B cell (primary cell): ENCODE data around the gene KCNE3. TPM values are rescaled to one million over a fixed set of nuclear protein-coding genes. Genes with fewer than 3 reads are reported as not detected.
"Not testable (repeated sequence)": the region's sequence is repeated elsewhere in the genome, so short reads cannot be mapped to it uniquely, and the experiment has no call there.

ENCODE experiments used
- ATAC-seq: fragments of 200-7000 bp; cut with Tn5 transposase; one replicate; pipeline ENCODE4 v1.10.0; 2021; ENCODE audit warnings: low read depth, mild to moderate bottlenecking, moderate number of reproducible peaks, moderate library complexity
- CTCF ChIA-PET: fragments of 350-600 bp; sonication (Branson Sonifier 250); formaldehyde crosslinking; loops from one replicate; lab custom pipeline; 2021; ENCODE audit warnings: antibody characterized with exemption, inconsistent platforms; lab: Charles Lee
- POLR2A ChIA-PET: fragments of 350-600 bp; sonication (Branson Sonifier 250); formaldehyde crosslinking; loops from one replicate; lab custom pipeline; 2021; ENCODE audit warnings: antibody characterized with exemption; lab: Charles Lee
- DNase-seq: peaks from one replicate; pipeline ENCODE4 v3.0.0; 2013
- H2AFZ ChIP-seq: 2 replicates; pipeline ENCODE4 v1.6.1; 2012; ENCODE audit warnings: mild to moderate bottlenecking, low read depth, low read length; ENCODE audit not compliant: insufficient read depth, poor library complexity, severe bottlenecking
- H3K27ac ChIP-seq, 2 donors: 1 replicate in 1 of 2; 2 replicates in 1 of 2; pipeline ENCODE4 v1.5.1; 2012 to 2013; ENCODE audit warnings: low read length in 2 of 2, mild to moderate bottlenecking in 2 of 2, moderate library complexity in 1 of 2
- H3K27me3 ChIP-seq, 4 experiments: fragments of 200-600 bp in 1 of 4; sonication (generic) in 1 of 4; replicated peaks in 1 of 4; 1 replicate in 2 of 4; 2 replicates in 2 of 4; pipeline versions ENCODE4 v1.6.1 to v1.7.0; 2013 to 2016; ENCODE audit warnings: low read length in 3 of 4, mild to moderate bottlenecking in 2 of 4, mixed read lengths in 1 of 4, moderate library complexity in 1 of 4; ENCODE audit not compliant: insufficient read depth in 4 of 4, control insufficient read depth in 3 of 4; ENCODE audit errors: control extremely low read depth in 1 of 4
- H3K36me3 ChIP-seq, 2 experiments: replicated peaks in 1 of 2; 1 replicate in 1 of 2; 2 replicates in 1 of 2; pipeline versions ENCODE4 v1.6.1 to v1.7.1; 2013; ENCODE audit warnings: low read length in 1 of 2; ENCODE audit not compliant: insufficient read depth in 2 of 2, control insufficient read depth in 1 of 2; ENCODE audit errors: control extremely low read depth in 1 of 2, extremely low read depth in 1 of 2
- H3K4me1 ChIP-seq, 2 donors: fragments of 200-600 bp in 1 of 2; sonication (generic) in 1 of 2; 1 replicate in 1 of 2; 2 replicates in 1 of 2; pipeline versions ENCODE4 v1.5.1 to v1.6.1; 2013 to 2017; ENCODE audit warnings: low read length in 2 of 2; ENCODE audit not compliant: control insufficient read depth in 2 of 2, insufficient read depth in 2 of 2
- H3K4me2 ChIP-seq: replicated peaks from 2 replicates; pipeline ENCODE3; 2012; ENCODE audit warnings: mild to moderate bottlenecking, low read depth, low read length; ENCODE audit not compliant: poor library complexity, severe bottlenecking
- H3K4me3 ChIP-seq, 5 experiments: fragments of 200-600 bp in 1 of 5; sonication (generic) in 1 of 5; 1 replicate in 3 of 5; 2 replicates in 2 of 5; pipeline versions ENCODE4 v1.5.1 to v1.7.0; 2011 to 2016; ENCODE audit warnings: low read length in 4 of 5, mild to moderate bottlenecking in 4 of 5, low read depth in 2 of 5, control low read depth in 1 of 5, moderate library complexity in 1 of 5; ENCODE audit not compliant: insufficient read depth in 1 of 5; ENCODE audit errors: control extremely low read depth in 1 of 5, extremely low read depth in 1 of 5
- H3K79me2 ChIP-seq: fragments of 200-600 bp; sonication (generic); one replicate; pipeline ENCODE4 v1.6.0; 2016; ENCODE audit warnings: low read length; ENCODE audit not compliant: control insufficient read depth, insufficient read depth
- H3K9ac ChIP-seq: fragments of 200-600 bp; sonication (generic); 2 replicates; pipeline ENCODE4 v1.6.1; 2017; ENCODE audit warnings: mild to moderate bottlenecking, low read length, moderate library complexity
- H3K9me3 ChIP-seq, 3 donors: one replicate each; pipeline versions ENCODE4 v1.6.1 to v1.7.1; 2013; ENCODE audit warnings: low read length in 2 of 3; ENCODE audit not compliant: control insufficient read depth in 2 of 3, insufficient read depth in 1 of 3; ENCODE audit errors: control extremely low read depth in 1 of 3
- H4K20me1 ChIP-seq: 2 replicates; pipeline ENCODE4 v1.6.0; 2012; ENCODE audit warnings: mild to moderate bottlenecking, low read length; ENCODE audit not compliant: insufficient read depth, control insufficient read depth, poor library complexity, severe bottlenecking
- H3K27ac Mint-ChIP-seq: one replicate; pipeline ENCODE4 v1.8.0; 2021; ENCODE audit warnings: mixed read lengths
- H3K27me3 Mint-ChIP-seq: one replicate; pipeline ENCODE4 v1.8.0; 2021; ENCODE audit warnings: mixed read lengths
- H3K4me1 Mint-ChIP-seq: one replicate; pipeline ENCODE4 v1.8.0; 2021; ENCODE audit warnings: mixed read lengths
- H3K4me3 Mint-ChIP-seq: one replicate; pipeline ENCODE4 v1.8.0; 2021; ENCODE audit warnings: mixed read lengths
- H3K9me3 Mint-ChIP-seq: one replicate; pipeline ENCODE4 v1.8.0; 2022; ENCODE audit warnings: mixed read lengths; ENCODE audit not compliant: insufficient read depth
- CTCF ChIP-seq: fragments of 200-600 bp; IDR thresholded peaks from one replicate; pipeline ENCODE4 v1.8.0; 2022; ENCODE audit warnings: antibody characterized with exemption, mild to moderate bottlenecking
- EZH2 ChIP-seq: IDR thresholded peaks from 2 replicates; pipeline ENCODE4 v1.6.1; 2012; ENCODE audit warnings: borderline replicate concordance, low read depth, mild to moderate bottlenecking, moderate library complexity, low read length; ENCODE audit not compliant: insufficient read depth, poor library complexity, severe bottlenecking
- WGBS: methylation state at CpG from one replicate; pipeline ENCODE4 v1.1.5; 2013; ENCODE audit warnings: missing lambda C conversion rate; ENCODE audit not compliant: insufficient coverage; 5-methylcytosine and 5-hydroxymethylcytosine counted together
- intact Hi-C: fragments of 100-400 bp; cut with micrococcal nuclease; formaldehyde crosslinking; loops from one replicate; pipeline ENCODE4 v1.10.0; 2022
- polyA plus RNA-seq: library from polyadenylated mRNA; depleted of rRNA; stranded (reverse); fragments of >200 nt; gene quantifications from 2 replicates; pipeline ENCODE4 v1.2.3, GENCODE V29; 2012
- total RNA-seq, 2 donors: library from RNA; stranded (reverse); fragments of 120-200 nt in 1 of 2; gene quantifications; 1 replicate in 1 of 2; 2 replicates in 1 of 2; pipeline versions ENCODE4 v1.2.3 to v1.2.4, GENCODE V29; 2013 to 2022

Gene KCNE3
- total and polyA plus RNA-seq, 2 donors (not counting 1 experiment from before 2014, with no cell fraction given) = 0.85 TPM; not detected in 1

- no peak for DNase-seq
- no peak overlapping the region for H3K4me3 Mint-ChIP-seq
- intact Hi-C loops = no loop called here
Observed at GRCh38 chr11:74417379-74417804, 50.0 kb downstream of the KCNE3 start.

GRCh38 chr11:74416974-74417373, 50.4 kb downstream of the KCNE3 start:
- intact Hi-C loops, DNase-seq, POLR2A ChIA-PET, H3K36me3 ChIP-seq, H4K20me1 ChIP-seq, H3K4me2 ChIP-seq, H2AFZ ChIP-seq, H3K4me3 ChIP-seq, H3K27me3 ChIP-seq, H3K9me3 Mint-ChIP-seq, H3K27ac Mint-ChIP-seq, H3K4me1 Mint-ChIP-seq, H3K27ac ChIP-seq, ATAC-seq, H3K4me1 ChIP-seq, H3K9me3 ChIP-seq, H3K4me3 Mint-ChIP-seq, H3K9ac ChIP-seq, H3K79me2 ChIP-seq: not testable (repeated sequence)
- peaks cover 20% of the 10 kb centered on the region for H3K27me3 Mint-ChIP-seq
- CTCF ChIA-PET = interaction anchor here (0.7 to 1.9 kb wide), 2 partner anchors 28 to 37 kb away, joined by 3 to 6 read pairs; no protein-coding TSS in a partner anchor
- no CpG with 5 or more reads among the region's 1 CpG for WGBS

More at GRCh38 chr11:74417379-74417804, 50.0 kb downstream of the KCNE3 start:
- Histone ChIP-seq H3K79me2 (no peaks in the 10 kb centered on the region), H3K9me3 (no peaks in the 10 kb centered on the region), H3K4me3 (no peak overlapping the region), H3K4me1 (no peaks in the 10 kb centered on the region), H3K27me3 (peaks cover 0 to 3% (median 0%) of the 10 kb centered on the region in 4 experiments), H3K36me3 (no peaks in the 10 kb centered on the region), H3K27ac (no peak overlapping the region), H3K4me2 (no peak overlapping the region), H2AFZ (no peak overlapping the region), H4K20me1 (no peaks in the 10 kb centered on the region), H3K9ac (no peak overlapping the region)
- Mint-ChIP-seq H3K9me3 (no peaks in the 10 kb centered on the region), H3K4me1 (no peaks in the 10 kb centered on the region), H3K27me3 (peaks cover 22% of the 10 kb centered on the region), H3K27ac (no peak overlapping the region)
- ChIA-PET POLR2A (no interaction called here), CTCF (interaction anchor here (0.7 kb wide), 1 partner anchor 36 kb away, joined by 3 read pairs; no protein-coding TSS in a partner anchor)
- ATAC-seq = no peak
- TF ChIP-seq EZH2 (no peak), CTCF (no peak)
- WGBS = no CpG with 5 or more reads among the region's 1 CpG
